ENCODE data around the gene PARN.
A peak's percentile ranks its signal among the peaks of the same experiment; 100 is the strongest.
"Not testable (repeated sequence)": the region's sequence is repeated elsewhere in the genome, so short reads cannot be mapped to it uniquely, and the experiment has no call there.

The PARN gene

DNA sequence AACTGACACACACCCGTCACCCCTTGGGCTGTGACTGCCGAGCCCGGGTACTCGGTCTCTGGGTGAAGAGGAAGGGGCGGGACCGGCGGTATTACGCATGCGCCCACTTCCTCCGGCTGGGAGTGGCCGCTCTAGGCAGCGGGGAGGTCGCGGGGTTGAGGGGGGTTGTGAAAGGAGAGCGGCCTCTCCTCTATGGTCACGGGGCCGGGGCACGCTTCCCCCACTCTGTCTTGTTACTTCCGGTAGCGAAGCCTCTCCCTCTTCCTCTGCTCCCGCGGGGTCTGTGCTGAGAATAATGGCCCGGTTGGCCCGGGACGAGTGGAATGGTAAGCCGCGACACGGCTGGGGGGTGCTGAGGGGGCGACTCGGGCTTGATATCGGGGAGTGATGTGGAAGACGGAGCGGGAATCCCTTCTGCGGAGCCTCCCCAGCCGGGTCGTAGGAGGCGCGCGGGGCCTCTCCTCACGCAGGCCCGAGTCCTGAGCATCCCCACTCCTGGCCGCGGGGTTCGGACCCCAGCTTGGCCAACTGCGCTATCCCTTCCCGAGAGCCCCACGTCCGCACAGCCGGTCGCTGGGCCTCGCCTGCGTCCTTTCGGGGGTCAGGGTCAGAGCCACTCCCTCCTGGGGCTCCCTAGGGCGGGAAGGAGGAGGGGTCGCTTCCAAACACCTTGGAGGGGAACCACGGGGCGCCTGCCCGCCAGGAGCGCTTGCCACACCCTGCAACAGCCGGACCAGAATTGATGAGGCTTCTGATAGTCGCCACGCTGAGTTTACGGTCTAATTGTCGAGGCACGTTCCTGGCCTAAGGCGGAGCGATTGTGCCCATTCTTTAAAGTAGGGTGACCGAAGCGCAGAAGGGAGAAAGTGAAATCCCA is 2.9 kb upstream of the PARN start, which contains the start of gene BFAR:
Gene BFAR, plus strand, starts transcription at position 259 of the 877 bp plus-strand sequence. CDS start 11,396 bp downstream, outside the sequence.
- peak; percentile 95 for DNase-seq (ENCODE audit: low read depth)

DNA sequence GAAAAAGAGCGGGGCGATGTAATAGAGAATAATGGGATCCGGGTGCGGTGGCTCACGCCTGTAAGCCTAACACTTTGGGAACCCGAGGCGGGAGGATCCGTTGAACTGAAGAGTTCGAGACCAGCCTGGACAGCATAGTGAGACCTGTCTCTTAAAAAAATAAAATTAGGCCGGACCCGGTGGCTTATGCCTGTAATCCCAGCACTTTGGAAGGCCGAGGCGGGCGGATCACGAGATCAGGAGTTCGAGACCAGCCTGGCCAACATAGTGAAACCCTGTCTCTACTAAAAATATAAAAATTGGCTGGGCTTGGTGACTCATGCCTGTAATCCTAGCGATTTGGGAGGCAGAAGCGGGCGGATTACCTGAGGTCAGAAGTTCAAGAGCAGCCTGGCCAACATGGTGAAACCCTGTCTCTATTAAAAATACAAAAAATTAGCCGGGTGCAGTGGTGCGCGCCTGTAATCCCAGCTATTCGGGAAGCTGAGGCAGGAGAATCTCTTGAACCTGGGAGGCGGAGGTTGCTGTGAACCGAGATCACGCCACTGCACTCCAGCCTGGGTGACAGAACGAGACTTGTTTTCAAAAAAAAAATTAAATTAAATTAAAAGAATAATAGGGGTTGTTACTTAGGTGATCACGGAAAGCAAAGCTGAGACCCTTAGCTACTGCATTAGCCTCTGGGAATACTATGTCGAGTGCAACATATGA is 715 bp upstream of the PARN start:
- not testable (repeated sequence) for DNase-seq (ENCODE audit: low read depth)

DNA sequence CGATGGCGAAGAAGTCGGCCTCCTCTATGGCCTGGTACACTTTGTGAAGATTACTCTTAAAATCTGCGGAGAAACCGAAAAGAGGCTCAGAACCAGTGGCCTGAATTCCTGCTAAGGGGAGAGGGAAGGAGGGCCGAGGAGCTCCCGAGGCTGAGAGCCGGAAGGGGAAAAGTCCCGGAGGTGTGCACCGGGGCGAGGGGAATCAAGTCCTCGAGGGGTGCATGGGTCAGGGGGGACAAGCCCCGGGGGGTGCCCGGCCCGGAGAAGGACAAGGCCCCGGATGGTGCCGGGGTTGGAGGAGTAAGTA is 495 bp downstream of the PARN start:
- no peak for DNase-seq (ENCODE audit: low read depth)

DNA sequence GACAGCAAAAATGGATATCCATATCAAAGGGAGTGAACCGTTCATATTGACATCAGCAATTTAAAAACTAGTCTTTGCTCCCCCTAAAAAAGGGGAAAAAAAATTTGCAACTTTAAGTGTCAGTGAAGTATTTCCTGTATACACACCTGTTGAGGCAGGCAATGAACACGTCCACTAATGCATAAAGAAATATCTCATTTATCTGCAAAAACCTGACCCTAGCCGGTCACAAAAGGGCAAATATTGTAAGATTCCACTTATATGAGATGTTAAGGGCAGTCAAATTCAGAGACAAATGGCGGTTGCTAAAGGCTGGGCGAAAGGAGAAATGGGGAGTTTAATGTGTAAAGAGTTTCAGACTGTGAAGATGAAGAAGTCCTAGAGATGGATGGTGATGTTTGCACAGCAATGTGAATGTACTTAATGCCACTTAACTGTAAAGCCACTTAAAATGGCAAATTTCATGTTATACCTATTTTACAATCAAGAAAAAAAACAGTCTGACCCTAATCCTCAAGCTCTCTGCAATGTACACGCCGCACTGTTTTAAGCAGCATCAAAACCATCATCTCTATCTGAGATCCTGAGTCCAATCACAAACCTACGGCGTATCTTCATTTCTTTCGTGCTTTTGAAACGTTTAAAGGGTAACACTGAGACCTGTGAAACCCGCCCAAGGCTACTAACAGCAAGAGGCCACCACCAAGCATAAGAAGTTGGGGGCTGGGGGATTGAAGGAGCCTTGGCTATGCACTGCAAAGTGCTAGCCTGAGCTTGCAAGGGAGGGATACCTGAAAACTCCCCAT is 1.1 kb downstream of the PARN start:
- no peak for DNase-seq (ENCODE audit: low read depth)

DNA sequence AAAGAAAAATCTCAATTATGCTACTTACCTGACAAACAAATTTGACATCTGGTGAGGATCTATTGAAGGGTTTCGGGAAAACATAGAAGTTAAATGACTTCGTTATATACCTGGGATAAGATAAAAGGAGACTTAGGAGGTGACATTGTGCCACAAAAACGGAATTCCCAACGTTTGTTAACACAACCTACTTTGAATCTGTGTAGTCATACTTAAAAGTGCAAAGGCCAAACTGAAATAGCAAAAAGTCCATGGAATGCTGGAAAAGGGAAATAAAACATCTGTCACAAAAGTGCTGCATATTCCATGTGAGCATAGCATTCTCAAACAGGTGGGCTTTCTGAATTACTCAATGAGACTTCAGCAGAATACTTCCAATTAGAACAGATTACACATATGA is 3.0 kb downstream of the PARN start:
- no peak for DNase-seq (ENCODE audit: low read depth)

DNA sequence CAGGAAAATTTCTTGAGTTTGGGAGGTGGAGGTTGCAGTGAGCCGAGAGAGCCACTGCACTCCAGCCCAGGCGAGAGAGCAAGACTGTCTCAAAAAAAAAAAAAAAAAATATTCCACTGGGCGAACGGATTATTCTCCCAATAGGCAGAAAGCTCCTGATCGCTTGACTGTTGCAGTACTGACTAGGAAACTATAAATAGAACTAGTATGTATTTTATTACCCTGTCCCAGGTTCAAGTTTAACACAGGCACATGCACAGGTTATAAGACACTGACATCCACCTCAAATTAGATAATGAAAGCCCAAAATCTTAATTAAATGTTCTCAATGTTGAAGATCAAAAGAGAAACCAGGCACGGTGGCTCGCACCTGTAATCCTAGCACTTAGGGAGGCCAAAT is 11.5 kb downstream of the PARN start:
- DNase-seq (ENCODE audit: low read depth), result no peak

DNA sequence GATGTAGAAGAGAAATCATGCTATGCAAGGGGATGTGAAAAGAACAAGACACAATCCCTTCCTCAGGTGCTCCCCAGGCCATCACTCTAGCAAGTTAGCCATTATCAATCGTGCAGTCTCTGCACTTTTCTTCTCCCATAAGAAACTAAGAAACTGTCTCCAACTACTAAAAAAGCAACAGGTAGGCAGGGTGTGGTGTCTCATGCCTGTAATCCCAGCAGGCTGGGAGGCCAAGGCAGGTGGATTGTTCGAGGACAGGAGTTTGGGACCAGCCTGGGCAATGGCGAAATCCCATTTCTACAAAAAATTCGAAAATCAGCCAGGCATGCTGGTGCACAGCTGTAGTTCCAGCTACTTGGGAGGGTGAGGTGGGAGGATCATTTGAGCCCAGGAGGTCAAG is 13.8 kb downstream of the PARN start:
- DNase-seq (ENCODE audit: low read depth), result no peak

DNA sequence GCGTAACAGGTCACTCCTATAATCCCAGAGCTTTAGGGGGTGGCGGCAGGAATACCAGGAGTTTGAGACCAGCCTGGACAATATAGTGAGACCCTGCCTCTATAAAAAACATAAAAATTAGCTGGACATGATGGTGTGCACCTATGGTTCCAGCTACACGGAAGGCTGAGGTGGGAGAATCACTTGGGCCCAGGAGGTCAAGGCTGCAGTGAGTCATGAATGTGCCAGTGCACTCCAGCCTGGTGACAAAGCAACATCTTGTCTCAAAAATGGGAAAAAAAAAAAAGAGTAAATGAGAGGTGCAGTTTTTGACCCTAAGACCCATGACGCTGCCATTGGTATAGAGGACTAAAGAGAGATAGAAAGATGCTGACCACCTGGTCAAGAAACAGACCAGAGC is 16.1 kb downstream of the PARN start:
- DNase-seq (ENCODE audit: low read depth), result no peak

DNA sequence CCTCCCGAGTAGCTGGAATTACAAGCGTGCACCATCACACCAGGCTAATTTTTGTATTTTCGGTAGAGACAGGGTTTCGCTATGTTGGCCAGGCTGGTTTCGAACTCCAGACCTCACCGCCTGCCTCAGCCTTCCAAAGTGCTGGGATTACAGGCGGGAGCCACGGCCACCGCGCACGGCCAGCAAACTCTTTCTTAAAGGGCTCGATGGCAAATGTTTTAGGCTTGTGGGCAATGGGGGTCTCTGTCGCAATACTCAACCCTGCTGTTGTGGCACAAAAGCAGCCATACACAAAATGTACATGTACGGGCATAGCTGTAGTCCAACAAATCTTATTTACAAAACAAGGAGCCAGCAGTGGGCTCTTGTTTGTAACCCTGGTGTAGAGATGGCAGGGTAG is 18.4 kb downstream of the PARN start:
- DNase-seq (ENCODE audit: low read depth), result no peak

DNA sequence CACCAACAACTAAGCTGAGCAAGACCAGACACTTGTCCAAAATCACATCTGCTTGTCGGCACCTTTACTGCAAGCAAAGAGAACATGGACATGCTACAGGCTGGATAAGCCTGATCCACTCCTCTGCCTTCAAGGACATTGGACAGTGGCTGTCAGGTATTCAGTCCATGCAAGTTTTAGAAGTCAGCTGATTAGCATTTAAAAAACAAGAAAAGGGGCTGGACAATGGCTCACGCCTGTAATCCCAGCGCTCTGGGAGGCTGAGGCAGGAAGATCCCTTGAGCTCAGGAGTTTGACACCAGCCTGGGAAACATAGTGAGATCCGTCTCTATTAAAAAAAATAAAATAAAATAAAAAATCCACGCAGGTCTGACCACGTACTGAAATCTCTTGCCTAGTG is 20.3 kb downstream of the PARN start:
- DNase-seq (ENCODE audit: low read depth), result no peak

DNA sequence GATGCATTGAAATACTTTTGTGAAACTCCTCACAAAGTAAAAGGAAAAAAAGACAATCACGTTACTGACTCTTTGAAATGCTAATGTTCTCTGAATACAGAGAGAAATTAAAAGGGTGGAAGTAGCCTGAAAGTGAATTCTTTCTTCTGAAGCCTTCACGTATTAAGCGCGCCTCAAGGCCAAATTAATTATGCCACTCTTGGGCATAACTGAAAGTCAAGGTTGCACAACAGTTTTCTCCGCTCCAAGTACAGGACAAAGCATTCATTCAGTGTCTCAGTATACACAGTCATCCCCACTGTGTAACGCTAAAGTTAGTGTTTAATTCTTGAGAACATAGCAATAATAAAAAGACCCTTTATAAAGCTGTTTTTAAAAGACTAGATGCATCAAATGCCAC is 21.5 kb downstream of the PARN start:
- DNase-seq (ENCODE audit: low read depth), result no peak

DNA sequence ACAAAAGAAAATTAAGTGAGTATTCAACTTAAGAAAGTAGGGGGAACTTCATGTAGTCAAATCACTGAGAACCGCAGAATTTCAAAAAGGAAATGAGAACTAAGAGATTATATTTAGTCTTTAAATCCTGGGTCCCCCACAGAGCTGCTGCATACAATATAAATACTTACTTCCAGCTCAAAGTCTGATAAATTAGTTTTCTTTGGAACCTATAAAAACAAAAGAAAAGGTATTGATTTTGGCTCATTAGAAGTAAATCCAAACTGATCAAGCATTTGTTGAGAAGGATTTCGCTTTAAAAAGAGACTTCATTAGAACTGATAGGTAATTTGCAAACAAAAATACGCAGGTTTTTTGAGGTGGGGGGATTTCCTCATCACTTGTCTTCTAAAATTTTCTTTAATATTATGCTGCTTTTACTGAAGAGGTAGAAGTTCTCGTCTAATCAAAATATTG is 21.9 kb downstream of the PARN start:
- DNase-seq (ENCODE audit: low read depth), result no peak

DNA sequence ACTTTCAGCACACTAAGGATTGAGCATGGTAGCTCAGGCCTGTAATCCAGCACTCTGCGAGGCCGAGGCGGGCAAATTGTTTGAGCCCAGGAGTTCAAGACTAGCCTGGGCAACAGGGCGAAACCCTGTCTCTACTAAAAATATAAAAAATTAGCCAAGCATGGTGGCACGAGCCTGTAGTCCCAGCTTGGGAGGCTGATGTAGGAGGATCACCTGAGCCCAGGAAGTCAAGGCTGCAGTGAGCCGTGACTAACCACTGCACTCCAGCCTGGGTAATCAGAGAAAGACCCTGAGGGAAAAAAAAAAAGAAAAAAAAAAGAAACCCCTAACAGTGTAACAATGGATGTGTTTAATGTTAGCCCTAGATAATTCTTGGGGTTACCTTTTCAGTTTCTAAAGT is 24.0 kb downstream of the PARN start:
- no peak for DNase-seq (ENCODE audit: low read depth)

DNA sequence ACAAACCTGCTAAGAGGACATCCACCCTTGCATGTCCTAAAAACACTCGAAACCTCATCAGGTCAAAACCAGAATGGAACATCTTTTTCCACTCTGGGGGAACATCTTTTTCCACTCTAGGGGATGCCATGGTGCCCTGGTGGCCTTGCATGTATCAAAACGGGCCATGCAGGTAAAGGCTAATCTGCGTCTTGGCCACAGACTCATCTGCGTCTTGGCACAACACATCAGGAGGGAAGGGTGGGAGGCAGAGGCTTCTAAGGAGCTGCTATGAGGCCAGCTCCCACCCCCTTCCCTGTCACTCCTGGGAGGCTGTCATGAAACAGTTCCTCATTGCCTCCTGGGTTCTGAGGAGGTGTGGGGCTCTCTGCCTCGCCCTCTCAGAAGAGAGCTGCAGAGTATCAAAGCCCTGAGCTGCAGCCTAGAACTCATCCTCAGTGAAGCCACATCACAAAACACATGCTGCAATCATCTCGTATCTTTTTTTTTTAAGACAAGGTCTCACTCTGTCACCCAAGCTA is 27.6 kb downstream of the PARN start:
- no peak for DNase-seq (ENCODE audit: low read depth)

DNA sequence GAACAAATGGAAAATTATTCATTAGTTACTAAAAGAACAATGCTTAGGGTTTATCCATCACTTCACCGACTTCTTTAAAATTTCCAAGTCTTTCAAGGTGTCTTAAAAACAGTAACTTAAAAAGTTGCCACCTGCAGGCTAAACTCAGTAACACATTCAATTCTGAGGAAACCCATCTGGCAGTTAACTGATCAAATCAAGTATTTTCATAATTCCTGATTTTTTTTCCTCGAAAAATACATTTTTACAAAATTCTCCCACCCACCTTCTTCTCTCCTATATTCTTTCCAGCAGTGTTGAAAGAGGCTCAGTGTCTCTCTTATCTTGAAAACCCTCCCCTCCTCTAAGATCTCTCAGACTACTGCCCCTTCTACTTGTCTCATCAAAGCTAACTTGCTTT is 29.9 kb downstream of the PARN start:
- peak; percentile 18 for DNase-seq (ENCODE audit: low read depth)

DNA sequence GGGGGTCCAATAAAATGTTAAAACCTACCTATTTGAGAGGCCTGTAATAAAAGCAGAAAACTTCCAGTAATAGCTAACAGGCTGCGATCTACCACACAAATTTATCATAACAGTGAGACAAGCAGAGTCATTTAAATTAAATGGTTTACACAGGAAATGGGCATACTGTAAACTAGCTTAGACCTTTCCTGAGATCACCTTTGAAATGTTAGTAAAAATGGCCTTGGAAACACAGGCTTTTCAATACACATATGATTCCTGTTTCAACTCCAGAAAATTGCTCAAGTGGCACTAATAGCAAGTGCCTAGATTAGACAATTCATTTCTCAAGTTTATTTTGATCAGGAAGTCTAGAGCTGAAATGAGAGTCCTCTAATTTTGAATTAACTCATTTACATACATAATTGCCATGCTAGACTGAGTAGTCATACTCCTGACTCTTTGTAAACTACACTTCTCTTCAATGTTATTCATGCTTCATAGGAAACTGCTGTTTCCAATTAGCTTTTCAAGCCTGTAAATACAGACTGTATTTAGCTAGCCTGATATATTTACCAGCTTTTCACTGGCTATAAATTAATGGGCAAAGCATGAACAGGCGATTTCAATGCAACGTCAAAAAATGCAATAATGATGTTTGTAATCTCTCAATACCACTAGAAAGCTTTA is 43.3 kb downstream of the PARN start:
- DNase-seq (ENCODE audit: low read depth), result no peak

DNA sequence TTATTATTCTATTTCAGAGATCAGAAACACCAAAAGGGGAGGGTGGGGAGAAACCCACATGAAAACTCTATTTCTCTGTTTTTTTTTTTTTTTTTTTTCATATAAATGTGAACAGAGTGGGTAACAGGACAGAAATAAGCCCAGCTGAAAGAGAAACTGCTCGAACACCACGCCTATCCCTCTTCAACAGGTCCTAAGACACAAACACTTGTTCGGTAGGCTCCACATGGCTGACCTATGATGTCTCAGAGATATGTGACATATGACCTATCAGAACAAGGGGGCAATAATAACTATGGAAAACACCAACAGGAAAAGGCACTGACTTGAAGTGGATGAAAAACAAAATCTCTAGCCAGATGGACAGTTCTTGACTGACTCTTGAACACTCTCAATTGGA is 44.8 kb downstream of the PARN start:
- DNase-seq (ENCODE audit: low read depth), result no peak

DNA sequence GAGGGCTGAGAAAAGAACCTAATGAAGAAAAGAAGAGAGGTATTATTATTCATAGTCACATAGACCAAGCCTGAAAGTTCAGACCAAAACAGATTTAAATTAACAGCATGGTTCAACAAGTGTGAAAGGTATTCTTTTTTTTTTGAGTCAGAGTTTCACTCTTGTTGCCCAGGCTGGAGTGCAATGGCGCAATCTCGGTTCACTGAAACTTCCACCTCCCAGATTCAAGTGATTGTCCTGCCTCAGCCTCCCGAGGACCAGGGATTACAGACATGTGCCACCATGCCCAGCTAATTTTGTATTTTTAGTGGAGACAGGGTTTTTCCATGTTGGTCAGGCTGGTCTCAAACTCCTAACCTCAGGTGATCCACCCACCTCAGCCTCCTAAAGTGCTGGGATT is 49.1 kb downstream of the PARN start:
- DNase-seq (ENCODE audit: low read depth), result not testable (repeated sequence)

DNA sequence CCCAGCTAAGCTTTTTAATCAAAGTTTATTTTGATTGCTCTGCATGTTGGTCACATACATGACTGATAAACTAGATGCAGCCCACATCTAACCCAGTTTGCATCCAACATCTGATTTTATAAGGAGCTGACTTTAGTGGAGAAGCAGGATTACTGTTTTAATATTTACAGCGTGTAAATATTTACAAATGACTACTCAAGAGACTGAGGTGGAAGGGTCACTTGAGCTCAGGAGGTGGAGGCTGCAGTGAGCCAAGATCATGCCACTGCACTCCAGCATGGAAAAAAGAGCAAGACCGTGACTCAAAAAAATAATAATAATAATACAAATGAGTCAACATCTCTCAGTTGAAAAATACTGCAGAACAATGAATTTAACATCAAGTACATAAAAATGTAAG is 50.8 kb downstream of the PARN start:
- no peak for DNase-seq (ENCODE audit: low read depth)

DNA sequence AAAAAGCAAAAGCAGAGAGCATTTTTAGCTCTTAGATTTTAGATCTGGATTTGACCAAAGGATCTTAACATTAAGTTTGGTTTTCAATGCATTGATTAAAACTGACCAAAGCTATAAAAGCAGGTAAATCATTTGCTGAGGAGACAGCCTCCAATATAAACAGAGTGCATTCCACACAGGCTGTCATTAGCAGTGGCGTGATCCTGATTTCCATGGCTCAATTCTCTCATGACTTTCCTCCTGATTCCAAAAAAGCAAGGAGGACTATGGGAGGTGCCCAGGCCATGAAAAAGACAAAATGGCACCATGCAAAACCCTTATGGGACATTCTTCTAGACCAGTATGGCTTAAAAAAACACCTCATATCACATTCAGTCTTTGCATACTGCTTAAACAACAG is 53.5 kb downstream of the PARN start:
- DNase-seq (ENCODE audit: low read depth), result no peak

DNA sequence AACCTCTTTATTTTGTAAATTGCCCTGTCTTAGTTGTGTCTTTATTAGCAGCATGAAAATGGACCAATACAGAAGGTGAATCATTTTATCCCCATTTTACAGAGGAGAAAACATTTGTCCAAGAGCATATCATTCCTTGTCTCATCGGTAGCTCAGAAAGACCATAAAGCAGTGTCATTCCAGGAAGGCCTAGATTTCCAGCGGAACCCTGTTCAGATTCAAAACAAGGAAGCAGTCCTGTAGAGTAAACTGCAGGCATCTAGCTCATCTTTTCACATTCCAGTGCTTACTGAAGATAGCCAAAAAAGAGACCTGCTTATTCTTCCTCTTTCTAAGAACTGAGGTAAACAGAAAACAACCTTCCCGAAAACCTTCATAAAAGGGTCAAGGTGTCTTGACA is 54.0 kb downstream of the PARN start:
- no peak for DNase-seq (ENCODE audit: low read depth)
